GM21360 (cell line): ENCODE results near the gene SP7.
"Not testable (repeated sequence)": the region's sequence is repeated elsewhere in the genome, so short reads cannot be mapped to it uniquely, and the experiment has no call there.

Experiments
- ATAC-seq: cut with Tn5 transposase; IDR thresholded peaks from one replicate; pipeline ENCODE4 v1.9.1; 2021; ENCODE audit warnings: mild to moderate bottlenecking, moderate library complexity; ENCODE audit not compliant: unreplicated experiment

Gene SP7

DNA sequence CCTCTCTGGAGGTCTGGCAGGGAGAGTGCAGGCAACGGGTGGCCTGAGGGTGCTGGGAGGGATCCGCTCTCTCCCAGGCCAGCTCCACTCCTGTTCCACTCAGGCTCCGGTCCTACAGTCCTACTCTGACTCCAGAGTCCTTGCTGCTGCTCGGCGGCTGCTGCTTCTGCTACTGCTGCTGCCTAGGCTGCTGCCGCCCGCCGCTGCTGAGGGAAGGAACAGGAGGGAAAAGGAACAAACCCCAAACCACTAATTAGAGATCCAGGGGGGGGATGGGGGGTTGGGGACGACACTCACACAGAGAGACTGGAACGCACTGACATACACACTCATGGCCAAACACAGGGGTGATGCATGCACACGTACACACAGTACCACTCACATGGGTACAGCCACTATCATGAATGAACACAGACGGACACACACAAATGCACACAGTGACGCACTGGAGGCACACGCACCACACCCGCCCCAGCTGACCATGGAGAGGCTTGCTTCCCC is at the start of gene SP7:
Gene SP7 (minus strand): TSS at position 174 of the 501 bp plus-strand sequence. CDS start 708 bp downstream, outside the sequence.
- no peak for ATAC-seq

DNA sequence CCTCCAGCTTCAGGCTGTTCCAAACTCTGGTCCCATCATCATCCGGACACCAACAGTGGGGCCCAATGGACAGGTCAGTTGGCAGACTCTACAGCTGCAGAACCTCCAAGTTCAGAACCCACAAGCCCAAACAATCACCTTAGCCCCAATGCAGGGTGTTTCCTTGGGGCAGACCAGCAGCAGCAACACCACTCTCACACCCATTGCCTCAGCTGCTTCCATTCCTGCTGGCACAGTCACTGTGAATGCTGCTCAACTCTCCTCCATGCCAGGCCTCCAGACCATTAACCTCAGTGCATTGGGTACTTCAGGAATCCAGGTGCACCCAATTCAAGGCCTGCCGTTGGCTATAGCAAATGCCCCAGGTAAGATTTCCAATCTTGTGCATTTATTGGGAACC is 47.1 kb upstream of the SP7 start:
- no peak for ATAC-seq

DNA sequence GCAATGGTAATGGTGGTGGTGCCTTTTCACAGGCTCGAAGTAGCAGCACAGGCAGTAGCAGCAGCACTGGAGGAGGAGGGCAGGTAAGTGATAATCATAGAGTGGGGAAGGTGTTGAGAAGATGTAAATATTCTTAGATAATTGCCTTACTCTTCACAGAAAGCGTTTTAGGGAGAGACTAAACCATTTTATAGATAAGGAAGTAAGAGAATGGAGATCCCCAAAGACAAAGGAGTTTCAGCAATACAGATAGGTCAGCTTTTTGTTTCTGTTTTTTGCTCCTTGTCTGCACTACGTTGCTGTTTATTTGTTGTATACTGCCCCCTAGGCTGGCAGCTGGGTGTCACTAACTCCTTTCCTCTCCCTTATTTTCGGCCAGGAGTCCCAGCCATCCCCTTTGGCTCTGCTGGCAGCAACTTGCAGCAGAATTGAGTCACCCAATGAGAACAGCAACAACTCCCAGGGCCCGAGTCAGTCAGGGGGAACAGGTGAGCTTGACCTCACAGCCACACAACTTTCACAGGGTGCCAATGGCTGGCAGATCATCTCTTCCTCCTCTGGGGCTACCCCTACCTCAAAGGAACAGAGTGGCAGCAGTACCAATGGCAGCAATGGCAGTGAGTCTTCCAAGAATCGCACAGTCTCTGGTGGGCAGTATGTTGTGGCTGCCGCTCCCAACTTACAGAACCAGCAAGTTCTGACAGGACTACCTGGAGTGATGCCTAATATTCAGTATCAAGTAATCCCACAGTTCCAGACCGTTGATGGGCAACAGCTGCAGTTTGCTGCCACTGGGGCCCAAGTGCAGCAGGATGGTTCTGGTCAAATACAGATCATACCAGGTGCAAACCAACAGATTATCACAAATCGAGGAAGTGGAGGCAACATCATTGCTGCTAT is 45.8 kb upstream of the SP7 start:
- no peak for ATAC-seq

DNA sequence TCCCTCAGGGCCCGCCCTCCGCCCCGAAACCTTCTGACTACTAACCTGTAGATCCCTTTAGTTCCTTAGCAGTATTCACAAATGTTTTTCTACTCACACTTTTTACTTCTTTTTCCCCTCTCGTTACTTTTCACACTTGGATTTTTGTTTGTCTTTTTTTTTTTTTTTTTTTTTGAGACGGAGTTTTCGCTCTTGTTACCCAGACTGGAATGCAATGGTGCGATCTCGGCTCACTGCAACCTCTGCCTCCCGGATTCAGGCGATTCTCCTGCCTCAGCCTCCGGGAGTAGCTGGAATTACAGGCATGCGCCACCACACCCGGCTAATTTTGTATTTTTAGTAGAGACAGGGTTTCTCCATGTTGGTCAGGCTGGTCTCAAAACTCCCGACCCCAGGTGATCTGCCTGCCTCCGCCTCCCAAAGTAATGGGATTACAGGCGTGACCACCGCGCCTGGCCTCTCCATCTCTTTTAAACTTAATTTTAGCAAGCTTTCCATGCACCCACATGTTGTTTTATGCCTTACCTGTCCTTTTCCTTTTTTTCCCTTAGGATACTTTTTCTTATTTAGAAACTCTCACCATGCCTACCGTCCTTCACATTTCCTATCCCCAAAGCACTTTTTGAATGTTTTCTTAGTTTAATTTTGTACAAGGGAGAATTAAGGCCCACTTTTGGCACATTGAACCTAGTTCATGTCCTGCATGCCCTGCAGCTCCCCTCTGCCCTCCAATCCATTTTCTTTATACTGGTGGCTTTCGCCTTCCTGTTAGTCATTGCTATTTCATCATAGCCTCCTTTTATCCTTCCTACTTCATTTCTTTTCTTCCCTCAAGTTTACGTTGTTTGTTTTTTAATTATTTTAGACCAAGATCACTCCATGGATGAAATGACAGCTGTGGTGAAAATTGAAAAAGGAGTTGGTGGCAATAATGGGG is 44.9 kb upstream of the SP7 start:
- no peak for ATAC-seq

DNA sequence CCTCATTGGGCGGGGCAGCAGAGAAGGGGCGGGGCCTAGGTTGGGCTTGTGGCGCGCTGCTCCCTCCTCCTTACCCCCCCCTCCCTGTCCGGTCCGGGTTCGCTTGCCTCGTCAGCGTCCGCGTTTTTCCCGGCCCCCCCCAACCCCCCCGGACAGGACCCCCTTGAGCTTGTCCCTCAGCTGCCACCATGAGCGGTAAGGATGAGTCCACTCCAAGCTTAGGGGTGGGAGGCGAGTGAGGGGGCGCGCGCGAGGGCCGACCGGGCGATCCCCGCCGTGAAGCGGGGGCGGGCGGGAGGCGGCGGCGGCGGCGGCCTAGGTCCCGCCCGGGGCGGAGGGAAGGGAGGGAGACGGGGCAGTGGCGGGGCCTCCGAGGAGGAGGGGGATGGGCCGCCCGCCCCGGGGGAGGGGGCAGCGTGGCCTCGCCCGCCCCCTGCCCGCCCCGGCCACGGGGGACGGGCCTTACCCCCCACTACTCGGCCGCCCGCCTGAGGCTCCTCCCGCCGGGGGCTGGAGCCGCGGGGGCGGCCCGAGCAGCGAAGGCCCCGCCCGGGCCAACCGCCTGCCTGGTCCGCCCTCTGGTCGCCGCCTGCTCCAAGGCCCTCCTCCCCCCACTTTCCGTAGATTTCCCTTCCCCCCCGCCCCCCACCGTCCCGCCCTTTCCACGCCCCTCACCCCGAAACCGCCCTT is 44.1 kb upstream of the SP7 start, which contains the start of gene SP1:
Gene SP1 (plus strand): TSS at position 73 of the 690 bp plus-strand sequence. CDS start 116 bp downstream, at position 189.
- ATAC-seq, result peak; percentile 38

DNA sequence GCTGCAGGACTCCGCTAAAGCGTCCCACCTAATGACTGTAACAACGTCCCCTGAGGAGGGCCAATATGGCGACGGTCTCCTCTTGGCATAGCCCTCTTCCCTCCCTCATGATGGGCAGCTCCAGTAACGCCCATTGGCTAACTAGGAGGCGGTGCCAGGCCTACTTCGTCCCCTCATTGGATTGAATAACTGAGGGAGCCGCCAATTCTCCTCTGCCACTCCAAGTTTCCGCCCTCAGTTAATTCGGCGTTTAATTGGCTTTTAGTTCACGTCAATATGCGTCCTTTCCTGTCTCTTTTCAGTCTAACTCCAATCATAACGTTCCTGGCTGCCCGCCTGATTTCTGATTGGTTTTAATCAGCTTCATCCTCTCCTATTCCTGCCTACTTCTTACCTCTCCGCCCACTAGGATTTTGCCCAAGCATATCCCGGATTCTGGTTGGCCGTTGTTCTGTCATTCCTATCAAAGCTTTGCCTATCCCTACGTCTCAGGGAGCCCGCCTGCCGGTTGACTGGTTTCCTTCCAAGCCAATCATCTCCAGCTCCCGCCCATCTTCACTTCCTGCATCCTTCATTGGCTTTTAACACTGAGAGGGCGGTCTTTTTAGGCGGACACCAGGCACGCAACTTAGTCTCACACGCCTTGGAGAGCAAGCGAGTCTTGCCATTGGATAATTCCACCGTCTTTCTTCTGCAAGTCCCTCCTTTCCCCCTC is 43.4 kb upstream of the SP7 start:
- ATAC-seq, result peak; percentile 71

DNA sequence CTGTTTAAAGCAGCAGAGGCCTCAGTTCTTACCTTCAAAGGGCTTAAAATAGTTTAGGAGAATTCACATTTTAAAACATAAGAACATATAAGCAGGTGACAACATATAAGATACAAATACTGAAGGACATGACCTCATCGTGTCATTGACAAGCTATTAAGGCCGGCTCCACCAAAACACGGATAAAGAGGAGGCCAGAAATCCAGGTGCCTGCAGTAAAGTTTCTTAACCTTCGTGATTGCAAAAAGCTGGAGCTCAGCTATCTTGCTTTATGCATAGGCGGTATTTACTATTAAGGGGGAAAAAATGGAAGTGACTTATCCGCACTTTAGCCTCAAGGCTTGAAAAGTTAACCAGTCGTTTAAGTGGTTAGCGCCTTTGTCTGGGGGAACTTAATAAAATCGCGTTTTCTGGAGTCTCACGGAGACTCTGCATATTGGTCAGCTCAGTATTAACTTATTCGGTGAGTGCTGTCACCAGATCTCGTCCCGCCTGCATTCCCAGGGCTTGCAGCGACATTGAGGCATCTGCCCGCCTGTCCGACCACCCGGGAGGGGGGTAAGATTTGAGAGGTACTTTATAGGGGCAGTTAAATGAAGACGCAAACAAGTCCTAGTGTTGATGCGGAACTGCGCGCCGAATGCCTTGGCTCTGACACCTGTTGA is 42.7 kb upstream of the SP7 start:
- no peak for ATAC-seq

DNA sequence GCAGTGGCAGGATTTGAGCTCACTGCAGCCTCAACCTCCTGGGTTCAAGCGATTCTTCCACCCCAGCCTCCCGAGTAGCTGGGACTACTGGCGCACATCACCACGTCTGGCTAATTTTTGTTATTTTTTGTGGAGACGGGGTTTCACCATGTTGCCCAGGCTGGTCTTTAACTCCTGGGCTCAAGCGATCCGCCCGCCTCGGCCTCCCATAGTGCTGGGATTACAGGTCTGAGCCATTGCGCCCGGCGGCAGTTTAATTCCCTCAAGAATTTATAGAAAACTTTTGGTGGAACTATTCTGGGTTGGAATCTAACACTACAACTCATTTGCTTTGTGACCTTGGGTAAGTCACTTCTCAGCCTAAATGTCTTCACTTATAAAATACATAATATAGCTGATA is 42.1 kb upstream of the SP7 start:
- ATAC-seq, result no peak

DNA sequence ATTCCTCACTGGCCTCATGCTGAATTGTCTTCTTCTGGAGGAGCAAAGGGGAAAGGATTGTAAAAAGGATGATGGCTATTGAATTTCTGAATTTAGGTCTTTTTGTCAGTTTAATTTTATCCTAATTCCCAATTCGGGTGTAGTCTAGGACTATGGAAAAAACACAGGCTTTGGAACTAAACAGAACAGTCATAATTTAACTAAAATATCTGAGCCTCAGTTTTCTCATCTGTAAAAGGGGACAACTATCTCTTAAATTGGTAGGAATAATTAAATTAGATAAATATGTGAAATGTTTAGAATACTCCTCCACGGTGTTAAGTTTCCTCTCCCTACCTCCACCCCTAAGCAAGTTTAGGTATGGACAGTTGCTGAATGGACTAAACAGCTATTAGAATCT is 40.6 kb upstream of the SP7 start:
- no peak for ATAC-seq

DNA sequence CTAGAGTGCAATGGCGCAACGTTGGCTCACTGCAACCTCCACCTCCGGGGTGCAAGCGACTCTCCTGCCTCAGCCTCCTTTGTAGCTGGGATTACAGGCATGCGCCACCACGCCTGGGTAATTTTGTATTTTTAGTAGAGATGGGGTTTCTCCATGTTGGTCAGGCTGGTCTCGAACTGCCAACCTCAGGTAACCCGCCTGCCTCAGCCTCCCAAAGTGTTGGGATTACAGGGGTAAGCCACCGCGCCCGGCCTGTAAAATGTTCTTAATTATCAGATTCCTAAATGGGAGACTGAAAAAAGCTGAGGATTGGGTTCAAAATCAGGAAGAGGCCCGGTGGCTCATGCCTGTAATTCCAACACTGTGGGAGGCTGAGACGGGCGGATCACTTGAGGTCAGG is 38.1 kb upstream of the SP7 start:
- not testable (repeated sequence) for ATAC-seq

DNA sequence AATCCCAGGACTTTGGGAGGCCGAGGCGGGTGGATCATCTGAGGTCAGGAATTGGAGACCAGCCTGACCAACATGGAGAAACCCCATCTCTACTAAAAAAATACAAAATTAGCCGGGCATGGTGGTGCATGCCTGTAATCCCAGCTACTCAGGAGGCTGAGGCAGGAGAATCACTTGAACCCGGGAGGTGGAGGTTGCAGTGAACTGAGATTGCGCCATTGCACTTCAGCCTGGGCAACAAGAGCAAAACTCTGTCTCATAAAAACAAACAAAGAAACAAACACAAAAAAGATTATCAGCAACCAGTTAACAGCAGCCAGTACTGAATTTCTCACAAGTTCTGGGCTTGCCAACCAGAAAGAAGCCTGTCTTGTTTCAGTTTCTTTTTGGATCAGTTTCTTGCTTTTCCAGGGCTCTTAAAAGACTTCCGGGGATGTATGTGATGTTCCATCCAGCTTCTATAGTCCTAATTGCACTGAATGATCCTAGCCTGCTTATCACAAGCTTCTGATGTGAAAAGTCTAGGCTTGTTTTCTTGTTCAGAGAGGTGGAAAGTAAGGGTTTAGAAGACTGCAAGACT is 37.5 kb upstream of the SP7 start:
- ATAC-seq, result not testable (repeated sequence)

DNA sequence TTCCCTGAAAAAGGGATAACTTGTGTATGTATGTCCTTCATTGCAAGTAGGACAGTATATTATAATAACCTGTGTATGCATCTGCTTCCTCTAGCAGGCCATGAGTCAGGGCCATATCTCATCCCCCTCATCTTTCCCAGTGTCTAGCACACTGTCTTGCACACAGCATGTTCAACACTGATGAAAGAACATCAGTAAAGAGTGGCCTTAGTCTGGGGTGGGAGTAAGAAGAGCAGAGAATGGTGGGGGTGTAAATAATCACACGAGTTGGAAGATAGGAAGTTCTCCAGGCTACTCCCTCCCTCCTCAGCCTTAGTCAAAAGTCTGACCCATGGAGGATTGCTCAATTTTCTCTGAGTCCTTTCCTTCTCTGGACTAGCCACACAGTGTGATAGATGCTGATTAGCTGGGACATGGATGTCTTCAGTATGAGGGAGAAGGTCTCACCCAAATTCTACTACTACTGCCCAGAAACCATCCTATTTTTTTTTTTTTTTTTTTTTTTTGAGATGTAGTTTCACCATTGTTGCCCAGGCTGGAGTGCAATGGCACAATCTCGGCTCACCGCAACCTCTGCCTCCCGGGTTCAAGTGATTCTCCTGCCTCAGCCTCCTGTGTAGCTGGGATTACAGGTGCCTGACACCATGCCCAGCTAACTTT is 29.2 kb upstream of the SP7 start:
- ATAC-seq, result no peak

DNA sequence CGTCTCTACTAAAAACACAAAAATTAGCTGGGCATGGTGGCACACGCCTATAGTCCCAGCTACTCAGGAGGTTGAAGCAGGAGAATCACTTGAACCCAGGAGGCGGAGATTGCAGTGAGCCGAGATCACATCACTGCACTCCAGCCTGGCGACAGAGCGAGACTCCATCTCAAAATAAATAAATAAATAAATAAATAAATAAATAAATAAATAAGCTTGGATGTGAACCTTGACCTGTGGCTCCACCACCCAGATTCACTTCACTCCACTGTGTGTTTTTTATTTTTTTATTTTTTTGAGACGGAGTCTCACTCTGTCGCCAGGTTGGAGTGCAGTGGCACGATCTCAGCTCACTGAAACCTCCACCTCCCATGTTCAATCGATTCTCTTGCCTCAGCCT is 25.5 kb upstream of the SP7 start:
- ATAC-seq, result not testable (repeated sequence)

DNA sequence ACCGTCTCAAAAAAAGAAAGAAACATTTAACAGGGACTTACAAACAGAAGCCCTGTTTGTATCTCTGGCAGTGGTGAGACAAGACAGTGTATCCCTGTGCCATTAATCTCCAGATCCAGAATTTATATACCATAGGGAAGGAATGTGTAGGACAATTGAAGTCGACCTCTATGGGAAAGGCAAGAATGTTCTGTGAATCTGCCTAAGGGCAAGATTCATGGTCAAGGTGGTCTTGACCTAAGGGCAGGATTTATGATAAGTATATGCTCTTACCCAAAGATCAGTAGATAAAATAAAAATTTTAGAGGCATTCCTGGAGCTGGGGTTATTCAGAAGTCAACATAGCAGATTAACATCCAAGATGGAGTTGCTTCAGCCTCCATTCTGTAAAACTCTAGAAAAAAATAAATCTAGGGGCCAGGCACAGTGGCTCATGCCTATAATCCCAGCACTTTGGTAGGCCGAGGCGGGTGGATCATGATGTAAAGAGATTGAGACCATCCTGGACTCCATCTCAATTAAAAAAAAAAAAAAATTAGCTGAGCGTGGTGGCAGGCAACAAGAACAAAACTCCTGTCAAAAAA is 22.8 kb upstream of the SP7 start:
- no peak for ATAC-seq

DNA sequence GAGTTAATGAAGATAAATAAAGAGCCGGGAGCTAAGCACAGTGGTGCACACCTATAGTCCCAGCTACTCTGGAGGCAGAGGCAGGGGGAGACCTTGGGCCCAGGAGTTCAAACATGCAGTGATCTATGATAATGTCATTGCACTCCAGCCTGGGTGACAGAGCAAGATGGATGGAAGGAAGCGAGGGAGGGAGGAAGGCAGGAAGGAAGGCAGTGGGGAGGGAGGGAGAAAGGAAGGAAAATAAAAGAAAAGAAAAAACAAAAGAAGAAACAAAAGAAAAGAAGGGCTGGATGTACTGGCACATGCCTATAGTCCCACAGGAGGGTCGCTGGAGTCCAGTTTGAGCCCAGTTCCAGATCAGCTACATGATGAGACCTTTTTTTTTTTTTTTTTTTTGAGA is 19.0 kb upstream of the SP7 start:
- ATAC-seq, result no peak

DNA sequence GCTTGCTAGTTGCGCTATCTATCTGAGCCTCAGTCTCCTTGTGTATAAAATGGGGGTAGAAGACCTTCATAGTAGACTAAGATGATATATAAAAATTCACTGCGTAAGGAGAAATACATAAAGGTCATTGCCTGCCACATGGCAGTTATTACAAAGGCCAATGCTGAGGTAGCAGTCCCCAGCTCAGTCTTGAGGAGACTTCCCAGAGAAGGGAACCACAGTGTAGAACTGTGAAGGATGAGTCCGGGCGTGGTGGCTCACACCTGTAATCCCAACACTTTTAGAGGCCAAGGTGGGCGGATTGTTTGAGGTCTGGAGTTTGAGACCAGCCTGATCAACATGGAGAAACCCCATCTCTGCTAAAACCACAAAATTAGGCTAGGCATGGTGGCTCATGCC is 17.1 kb upstream of the SP7 start:
- ATAC-seq, result no peak

DNA sequence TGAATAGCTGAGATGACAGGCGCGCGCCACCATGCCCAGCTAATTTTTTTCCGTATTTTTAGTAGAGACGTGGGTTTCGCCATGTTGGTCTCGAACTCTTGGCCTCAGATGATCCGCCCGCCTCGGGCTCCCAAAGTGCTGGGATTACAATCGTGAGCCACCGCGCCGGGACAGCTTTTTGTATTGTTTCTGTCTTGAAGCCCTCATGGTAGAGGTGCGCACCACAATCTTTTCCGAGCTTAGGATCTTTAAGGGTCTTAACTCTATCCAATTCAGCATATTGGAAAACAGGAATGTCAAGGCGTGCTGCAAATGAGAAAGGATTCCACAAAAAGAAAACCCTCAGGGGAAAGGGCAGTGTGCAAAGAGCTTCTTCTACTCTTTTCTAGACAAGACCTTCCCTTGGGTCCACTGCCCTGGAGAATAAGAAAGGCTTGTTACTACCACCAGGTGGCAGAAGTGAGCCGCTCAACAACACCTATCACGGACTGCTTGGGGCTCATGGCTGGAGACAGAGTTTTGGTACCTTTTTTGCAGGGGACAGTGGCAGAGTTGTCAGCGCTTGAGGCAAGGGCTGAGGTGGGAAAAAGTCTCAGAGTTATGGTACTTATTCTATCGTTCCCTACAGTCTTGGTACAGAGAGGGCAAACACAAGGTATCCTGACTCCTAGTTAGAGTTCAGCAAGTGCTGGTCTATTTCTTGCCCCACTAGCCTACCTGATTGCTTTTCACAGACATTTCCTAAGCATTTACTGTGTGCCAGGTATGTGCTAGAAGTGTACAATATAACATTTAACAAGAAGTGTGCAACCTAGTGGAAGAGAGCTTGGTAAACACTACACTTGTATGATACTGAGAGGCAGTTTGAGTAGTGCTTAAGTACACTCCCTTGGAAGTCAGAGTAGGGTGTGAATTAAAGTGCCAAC is 16.4 kb upstream of the SP7 start:
- peak; percentile 67 for ATAC-seq
